AG04449 (cell line): ENCODE results near the gene LRG1.

Source experiments
- CTCF ChIA-PET: fragments of 350-600 bp; formaldehyde crosslinking; extraction: SDS; loops from one replicate; lab custom pipeline; 2021; ENCODE audit warnings: antibody characterized with exemption; lab: Yijun Ruan, JAX
- POLR2A ChIA-PET: fragments of 400-600, 350-600 bp; formaldehyde crosslinking; extraction: SDS; loops from one replicate; lab custom pipeline; 2020; ENCODE audit warnings: antibody characterized with exemption, inconsistent platforms; lab: Yijun Ruan, JAX
- DNase-seq: peaks from one replicate; pipeline ENCODE4 v3.0.0-alpha.2; 2010; ENCODE audit warnings: low read depth, low spot score
- H3K4me3 ChIP-seq: 2 replicates; pipeline ENCODE4 v1.5.1; 2011; ENCODE audit warnings: low read depth, mild to moderate bottlenecking, control low read depth, low read length
- TF ChIP-seq, protein P1 (sequence below): IDR thresholded peaks from one replicate; pipeline ENCODE4 v1.5.1; 2011; ENCODE audit warnings: mild to moderate bottlenecking, moderate library complexity, low read length, control low read depth, inconsistent platforms; ENCODE audit not compliant: insufficient read depth; ENCODE audit errors: missing control alignments

The LRG1 gene

DNA sequence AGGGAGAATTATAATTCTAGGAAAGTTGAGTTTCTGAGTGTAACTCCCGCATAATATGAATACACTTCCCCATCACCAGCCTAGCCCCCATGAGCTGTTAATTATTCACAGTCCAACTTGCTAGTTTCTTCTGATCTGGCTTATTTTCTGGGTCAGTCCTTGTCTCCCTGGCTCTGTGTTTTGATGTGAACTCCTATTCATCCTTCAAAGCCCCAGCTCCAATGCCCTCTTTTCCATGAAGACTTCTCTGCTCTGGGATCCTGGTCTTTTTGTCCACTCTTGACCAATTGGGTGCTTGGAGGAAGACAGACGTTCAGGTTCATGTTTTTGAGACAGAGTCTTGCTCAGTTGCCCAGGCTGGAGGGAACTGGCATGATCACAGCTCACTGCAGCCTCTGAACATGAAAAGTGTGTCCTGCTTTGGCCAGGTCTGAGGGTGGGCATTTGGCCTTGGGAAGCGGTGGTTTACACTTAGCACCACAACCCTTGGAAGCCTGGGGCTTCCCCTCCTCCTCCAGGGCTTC, 605 bp downstream of the LRG1 start:
- no peak overlapping the region for H3K4me3 ChIP-seq
- ChIA-PET CTCF (interaction anchor here (2.1 to 7.0 kb wide), 2 partner anchors 15 to 97 kb away, joined by 9 to 84 read pairs; no protein-coding TSS in a partner anchor), POLR2A (no interaction called here)
- DNase-seq, result no peak
- TF ChIP-seq, protein P1, sequence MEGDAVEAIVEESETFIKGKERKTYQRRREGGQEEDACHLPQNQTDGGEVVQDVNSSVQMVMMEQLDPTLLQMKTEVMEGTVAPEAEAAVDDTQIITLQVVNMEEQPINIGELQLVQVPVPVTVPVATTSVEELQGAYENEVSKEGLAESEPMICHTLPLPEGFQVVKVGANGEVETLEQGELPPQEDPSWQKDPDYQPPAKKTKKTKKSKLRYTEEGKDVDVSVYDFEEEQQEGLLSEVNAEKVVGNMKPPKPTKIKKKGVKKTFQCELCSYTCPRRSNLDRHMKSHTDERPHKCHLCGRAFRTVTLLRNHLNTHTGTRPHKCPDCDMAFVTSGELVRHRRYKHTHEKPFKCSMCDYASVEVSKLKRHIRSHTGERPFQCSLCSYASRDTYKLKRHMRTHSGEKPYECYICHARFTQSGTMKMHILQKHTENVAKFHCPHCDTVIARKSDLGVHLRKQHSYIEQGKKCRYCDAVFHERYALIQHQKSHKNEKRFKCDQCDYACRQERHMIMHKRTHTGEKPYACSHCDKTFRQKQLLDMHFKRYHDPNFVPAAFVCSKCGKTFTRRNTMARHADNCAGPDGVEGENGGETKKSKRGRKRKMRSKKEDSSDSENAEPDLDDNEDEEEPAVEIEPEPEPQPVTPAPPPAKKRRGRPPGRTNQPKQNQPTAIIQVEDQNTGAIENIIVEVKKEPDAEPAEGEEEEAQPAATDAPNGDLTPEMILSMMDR, result no peak

- no peak overlapping the region for H3K4me3 ChIP-seq
- POLR2A ChIA-PET, result no interaction called here
- CTCF ChIA-PET, result interaction anchor here (2.1 to 7.0 kb wide), 2 partner anchors 14 to 98 kb away, joined by 9 to 84 read pairs; no protein-coding TSS in a partner anchor
- DNase-seq, result no peak
- TF ChIP-seq, protein P1, result no peak
Observed at GRCh38 chr19:4538601-4538954, 1.3 kb downstream of the LRG1 start.

DNA sequence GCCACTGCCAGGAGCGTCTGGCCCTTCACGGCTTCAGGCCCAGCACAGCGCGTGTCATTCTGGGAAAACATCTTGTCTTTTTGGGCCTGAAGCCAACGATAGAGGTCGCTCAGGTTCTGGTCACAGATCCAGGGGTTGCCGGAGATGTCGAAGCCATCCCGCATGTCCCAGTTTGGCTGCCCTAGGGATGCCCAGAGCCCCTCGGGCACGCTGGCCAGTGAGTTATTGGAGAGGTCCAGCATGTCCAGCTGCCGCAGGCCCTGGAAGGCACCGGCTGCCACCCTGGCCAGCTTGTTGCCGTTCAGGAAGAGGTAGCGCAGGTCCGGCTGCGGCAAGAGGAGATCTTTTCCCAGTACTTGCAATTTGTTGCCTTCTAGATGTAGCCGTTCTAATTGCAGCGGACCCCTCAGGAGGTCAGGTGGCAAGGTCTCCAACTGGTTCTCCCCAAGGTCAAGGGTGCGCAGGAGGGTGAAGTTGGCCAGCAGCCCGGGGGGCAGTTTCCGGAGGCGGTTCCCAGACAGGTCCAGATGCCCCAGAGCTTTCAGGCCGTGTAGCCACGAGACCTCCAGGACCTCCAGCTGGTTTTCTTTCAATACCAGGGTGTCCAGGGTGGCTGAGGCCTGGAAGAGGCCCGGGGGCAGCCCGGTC, 1.8 kb downstream of the LRG1 start:
- ChIA-PET CTCF (interaction anchor here (7.0 kb wide), 1 partner anchor 14 kb away, joined by 84 read pairs; no protein-coding TSS in a partner anchor), POLR2A (no interaction called here)
- TF ChIP-seq, protein P1, result no peak
- no peak for DNase-seq
- no peak overlapping the region for H3K4me3 ChIP-seq

- POLR2A ChIA-PET, result no interaction called here
- TF ChIP-seq, protein P1, result no peak
- CTCF ChIA-PET, result interaction anchor here (7.0 kb wide), 1 partner anchor 13 kb away, joined by 84 read pairs; no protein-coding TSS in a partner anchor
Observed at GRCh38 chr19:4536798-4537197, 3.0 kb downstream of the LRG1 start.

GRCh38 chr19:4534836-4535658, 4.8 kb downstream of the LRG1 start, which contains the start of gene PLIN5:
PLIN5 (minus strand) TSS chr19:4535224; CDS start chr19:4534074, 1,150 bp downstream.
- DNase-seq, result no peak
- no peak within 1 kb of the TSS for H3K4me3 ChIP-seq
- TF ChIP-seq, protein P1, result no peak
- ChIA-PET CTCF (interaction anchor here (1.1 to 7.0 kb wide), 7 partner anchors 11 to 267 kb away, joined by 4 to 84 read pairs (median 6); partner anchors contain the start of gene PLIN4), POLR2A (interaction anchor here (1.8 kb wide), 1 partner anchor 10 kb away, joined by 4 read pairs; no protein-coding TSS in a partner anchor)

More at GRCh38 chr19:4536798-4537197, 3.0 kb downstream of the LRG1 start:
- H3K4me3 ChIP-seq, result no peak overlapping the region
- DNase-seq, result no peak
